ENCODE data around the gene FBXL19.
"Not testable (repeated sequence)": the region's sequence is repeated elsewhere in the genome, so short reads cannot be mapped to it uniquely, and the experiment has no call there.

The FBXL19 gene

DNA sequence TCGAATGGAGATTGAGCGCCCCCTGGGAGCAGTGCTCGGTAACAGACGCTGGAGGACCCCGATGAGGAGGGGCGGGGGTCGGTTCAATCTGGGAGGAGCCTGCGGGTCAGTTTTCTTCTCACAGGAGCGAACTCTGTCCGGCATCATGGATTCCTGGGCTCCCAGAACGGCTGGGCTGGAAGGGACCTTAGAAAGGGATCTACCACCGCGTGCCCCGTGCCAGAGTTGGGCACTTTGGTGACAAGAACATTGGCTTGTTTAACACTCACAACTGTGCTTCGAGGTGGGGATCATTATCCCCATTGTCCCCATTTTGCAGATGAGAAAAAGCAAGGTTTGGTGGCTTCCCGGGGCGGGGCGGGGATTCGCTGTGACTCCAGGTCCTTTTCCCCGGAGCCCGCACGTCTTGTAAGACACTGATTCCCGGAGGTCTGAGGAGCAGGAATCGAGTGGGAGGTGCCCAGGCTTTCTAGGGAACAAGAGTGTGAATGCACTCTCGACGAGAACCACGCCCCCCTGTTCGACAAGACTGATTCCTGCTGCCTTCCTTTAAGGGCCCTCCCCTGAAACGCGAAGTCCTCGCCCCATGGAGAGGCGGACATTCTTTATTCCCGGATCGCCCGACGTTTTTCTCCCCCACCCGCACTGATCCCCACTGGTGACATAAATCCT, 1.5 kb upstream of the FBXL19 start:
- DNase-seq (ENCODE audit: low read depth, low spot score): peak; percentile 83

- peak; percentile 99 for DNase-seq (ENCODE audit: low read depth, low spot score)
Observed at GRCh38 chr16:30922420-30922959, 882 bp upstream of the FBXL19 start.

GRCh38 chr16:30922960-30923535, 324 bp upstream of the FBXL19 start:
- DNase-seq (ENCODE audit: low read depth, low spot score): peak; percentile 100

DNA sequence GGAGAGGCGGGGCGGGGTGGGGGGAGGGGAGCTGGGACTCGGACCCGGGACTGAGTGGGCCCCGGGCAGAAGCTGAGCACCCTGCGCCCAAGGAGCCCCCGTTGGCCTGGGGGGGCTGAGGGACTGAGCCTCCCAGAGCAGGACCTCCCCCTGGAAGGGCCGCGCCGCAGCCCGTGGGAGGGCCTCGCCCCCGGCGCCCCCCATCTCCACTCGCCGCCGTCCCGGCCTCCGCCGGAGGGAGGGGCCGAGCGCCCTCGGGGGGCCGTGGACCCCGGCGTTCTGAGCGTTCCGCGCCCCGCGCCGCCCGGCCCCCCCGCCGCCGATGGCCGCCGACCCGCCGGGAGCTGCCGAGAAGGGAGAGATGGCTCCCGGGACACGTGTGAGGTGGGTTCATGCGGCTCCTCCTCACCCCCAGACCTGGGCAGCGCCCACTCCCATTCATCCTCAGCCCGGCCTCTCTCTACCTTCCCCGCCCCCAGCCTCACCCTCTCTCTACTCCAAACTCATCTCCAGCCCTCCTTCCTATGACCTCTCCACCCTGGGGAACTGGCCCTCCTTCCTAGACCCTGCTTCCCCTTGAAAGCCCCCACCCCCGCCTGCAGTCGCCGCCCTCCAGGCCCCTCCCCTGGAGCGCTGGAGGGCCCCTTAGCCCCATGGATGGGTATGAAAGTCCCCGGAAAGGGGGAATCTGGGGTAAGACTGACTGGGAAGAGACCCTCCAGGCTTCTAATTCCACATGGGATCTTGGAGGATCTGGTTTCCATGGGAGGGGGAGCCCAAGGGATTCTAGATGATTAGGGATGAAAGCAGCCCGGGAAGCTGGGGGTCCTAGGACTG, 922 bp downstream of the FBXL19 start:
- no peak for DNase-seq (ENCODE audit: low read depth, low spot score)

GRCh38 chr16:30924913-30925631, 1.7 kb downstream of the FBXL19 start:
- no peak for DNase-seq (ENCODE audit: low read depth, low spot score)

DNA sequence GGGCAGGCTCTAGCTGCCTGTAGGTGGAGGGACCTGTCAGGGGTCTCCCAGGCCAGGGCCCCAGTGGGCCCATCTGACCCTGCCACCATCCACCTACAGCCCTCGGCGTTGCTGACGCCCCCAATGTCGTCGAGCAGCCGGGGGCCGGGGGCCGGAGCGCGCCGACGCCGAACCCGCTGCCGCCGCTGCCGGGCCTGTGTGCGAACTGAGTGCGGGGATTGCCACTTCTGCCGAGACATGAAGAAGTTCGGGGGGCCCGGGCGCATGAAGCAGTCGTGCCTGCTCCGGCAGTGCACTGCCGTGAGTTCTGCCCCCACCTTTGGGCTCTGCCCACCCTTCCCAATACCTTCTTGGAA, 2.2 kb downstream of the FBXL19 start:
- DNase-seq (ENCODE audit: low read depth, low spot score): no peak

GRCh38 chr16:30925995-30926811, 2.8 kb downstream of the FBXL19 start:
- no peak for DNase-seq (ENCODE audit: low read depth, low spot score)

- no peak for DNase-seq (ENCODE audit: low read depth, low spot score)
Observed at GRCh38 chr16:30926937-30927788, 3.8 kb downstream of the FBXL19 start.

- DNase-seq (ENCODE audit: low read depth, low spot score): no peak
Observed at GRCh38 chr16:30927789-30928378, 4.5 kb downstream of the FBXL19 start.

- no peak for DNase-seq (ENCODE audit: low read depth, low spot score)
Observed at GRCh38 chr16:30928390-30928789, 5.0 kb downstream of the FBXL19 start.

GRCh38 chr16:30929167-30929566, 5.8 kb downstream of the FBXL19 start:
- DNase-seq (ENCODE audit: low read depth, low spot score): no peak

GRCh38 chr16:30930160-30930571, 6.8 kb downstream of the FBXL19 start:
- DNase-seq (ENCODE audit: low read depth, low spot score): no peak

- no peak for DNase-seq (ENCODE audit: low read depth, low spot score)
Observed at GRCh38 chr16:30931068-30931650, 7.8 kb downstream of the FBXL19 start.

- no peak for DNase-seq (ENCODE audit: low read depth, low spot score)
Observed at GRCh38 chr16:30934827-30935557, 11.6 kb downstream of the FBXL19 start.

GRCh38 chr16:30937692-30938091, 14.3 kb downstream of the FBXL19 start:
- no peak for DNase-seq (ENCODE audit: low read depth, low spot score)

DNA sequence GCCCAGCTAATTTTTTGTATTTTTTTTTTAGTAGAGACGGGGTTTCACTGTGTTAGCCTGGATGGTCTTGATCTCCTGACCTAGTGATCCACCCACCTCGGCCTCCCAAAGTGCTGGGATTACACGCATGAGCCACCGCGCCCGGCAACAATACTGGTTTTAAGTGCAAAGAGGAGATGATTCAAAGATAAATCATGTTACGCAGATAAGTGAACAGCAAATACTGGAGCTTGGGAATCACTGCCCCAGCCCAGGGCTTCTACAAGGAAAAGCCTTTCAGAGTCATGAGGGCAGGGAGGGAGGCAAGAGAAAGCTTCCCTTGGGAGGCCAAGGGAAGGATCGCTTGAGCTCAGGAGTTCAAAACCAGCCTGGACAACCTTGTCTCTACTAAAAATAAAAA, 16.2 kb downstream of the FBXL19 start:
- DNase-seq (ENCODE audit: low read depth, low spot score): not testable (repeated sequence)

DNA sequence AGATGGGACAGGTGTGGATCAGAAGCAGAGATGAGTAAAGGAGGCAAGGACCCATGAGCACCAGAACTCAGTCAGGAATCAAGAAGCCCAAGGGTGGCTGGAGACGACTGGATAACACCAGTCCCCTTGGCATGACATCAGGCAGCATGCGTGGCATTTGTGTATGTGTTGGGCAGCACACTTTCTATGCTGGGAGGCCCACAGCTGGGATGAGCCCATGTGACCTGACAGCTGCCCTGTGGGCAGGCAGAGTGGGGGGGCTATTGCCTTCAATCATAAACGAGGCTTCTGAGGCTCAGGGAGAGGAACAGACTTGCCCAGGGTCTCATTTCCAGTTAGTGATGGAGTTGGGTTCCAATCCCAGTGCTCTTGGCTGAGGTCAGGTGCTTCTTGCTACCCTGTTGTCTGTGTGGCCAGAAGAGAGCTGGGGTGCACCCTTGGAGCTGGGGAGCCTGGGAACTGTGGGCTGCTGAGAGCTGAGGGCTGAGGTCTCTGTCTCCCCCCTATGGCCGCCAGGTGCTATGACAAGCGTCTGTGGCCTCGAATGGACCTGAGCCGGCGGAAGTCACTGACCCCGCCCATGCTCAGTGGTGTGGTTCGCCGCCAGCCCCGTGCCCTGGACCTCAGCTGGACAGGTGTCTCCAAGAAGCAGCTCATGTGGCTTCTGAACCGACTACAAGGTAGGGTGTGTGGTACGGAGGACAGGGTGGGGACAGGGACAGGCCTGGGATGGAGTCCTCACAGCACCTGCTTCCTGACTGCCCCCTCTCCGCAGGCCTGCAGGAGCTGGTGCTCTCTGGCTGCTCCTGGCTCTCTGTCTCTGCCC, 18.4 kb downstream of the FBXL19 start:
- DNase-seq (ENCODE audit: low read depth, low spot score): no peak

DNA sequence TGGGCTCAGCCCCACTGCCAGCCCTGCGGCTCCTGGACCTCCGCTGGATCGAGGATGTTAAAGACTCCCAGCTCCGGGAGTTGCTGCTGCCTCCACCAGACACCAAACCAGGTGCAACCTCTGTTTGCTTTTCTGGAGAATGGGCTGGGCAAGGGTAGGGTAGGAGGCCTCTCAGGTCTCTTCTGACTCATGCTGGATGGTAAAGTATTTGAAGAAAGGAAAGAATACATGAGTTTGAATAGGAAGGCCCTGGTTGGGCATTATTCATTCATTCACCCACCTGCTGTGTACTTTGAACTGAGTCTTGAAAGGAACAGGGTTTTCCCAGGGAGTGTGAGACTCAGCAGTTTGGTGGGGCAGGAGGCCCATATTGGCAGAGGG, 19.0 kb downstream of the FBXL19 start:
- DNase-seq (ENCODE audit: low read depth, low spot score): no peak
